WERI-Rb-1 (cell line): ENCODE data around the gene PLSCR3.
A peak's percentile ranks its signal among the peaks of the same experiment; 100 is the strongest.

Experiments used
- DNase-seq: peaks from one replicate; pipeline ENCODE4 v3.0.0-alpha.2; 2020
- H3K27ac ChIP-seq: fragments of 250-450 bp; sonication (Bioruptor Pico); 2 replicates; pipeline ENCODE4 v1.5.1; 2020; ENCODE audit warnings: mild to moderate bottlenecking, moderate library complexity
- H3K27me3 ChIP-seq: fragments of 250-450 bp; sonication (Bioruptor Pico); 2 replicates; pipeline ENCODE4 v1.5.1; 2021; ENCODE audit warnings: mild to moderate bottlenecking, low read depth, moderate library complexity; ENCODE audit not compliant: insufficient read depth, severe bottlenecking
- H3K36me3 ChIP-seq: fragments of 250-450 bp; sonication (Bioruptor Pico); 2 replicates; pipeline ENCODE4 v1.5.1; 2020; ENCODE audit warnings: mild to moderate bottlenecking, moderate library complexity
- H3K4me3 ChIP-seq: 2 replicates; pipeline ENCODE4 v1.5.1; 2011; ENCODE audit warnings: low read depth, mild to moderate bottlenecking, control low read depth, low read length
- H3K9me3 ChIP-seq: fragments of 250-450 bp; sonication (Bioruptor Pico); 2 replicates; pipeline ENCODE4 v1.5.1; 2021; ENCODE audit warnings: mild to moderate bottlenecking, moderate library complexity; ENCODE audit not compliant: severe bottlenecking
- CTCF ChIP-seq: IDR thresholded peaks from 2 replicates; pipeline ENCODE4 v1.5.1; 2011; ENCODE audit warnings: low read depth, mild to moderate bottlenecking, control low read depth, inconsistent platforms, low read length

The PLSCR3 gene

GRCh38 chr17:7346761-7347614 lies 47.3 kb downstream of the PLSCR3 start:
- no peaks in the 10 kb centered on the region for H3K9me3 ChIP-seq
- no peak overlapping the region for H3K27ac ChIP-seq
- no peaks in the 10 kb centered on the region for H3K36me3 ChIP-seq
- H3K4me3 ChIP-seq = no peak overlapping the region
- TF ChIP-seq CTCF = peak; percentile 27; the same call in 1 of the 2 replicates
- DNase-seq = no peak
- no peaks in the 10 kb centered on the region for H3K27me3 ChIP-seq

GRCh38 chr17:7343250-7343649 lies 51.1 kb downstream of the PLSCR3 start:
- no peaks in the 10 kb centered on the region for H3K27me3 ChIP-seq
- no peak overlapping the region for H3K27ac ChIP-seq
- no peaks in the 10 kb centered on the region for H3K9me3 ChIP-seq
- TF ChIP-seq CTCF = no peak
- no peak for DNase-seq
- H3K36me3 ChIP-seq = no peaks in the 10 kb centered on the region
- H3K4me3 ChIP-seq = no peak overlapping the region

GRCh38 chr17:7341842-7342241 lies 52.5 kb downstream of the PLSCR3 start:
- Histone ChIP-seq H3K27me3 (no peaks in the 10 kb centered on the region), H3K36me3 (no peaks in the 10 kb centered on the region), H3K4me3 (no peak overlapping the region), H3K9me3 (no peaks in the 10 kb centered on the region), H3K27ac (no peak overlapping the region)
- TF ChIP-seq CTCF = no peak
- no peak for DNase-seq

- Histone ChIP-seq H3K27me3 (no peaks in the 10 kb centered on the region), H3K27ac (no peak overlapping the region), H3K9me3 (no peaks in the 10 kb centered on the region), H3K36me3 (no peaks in the 10 kb centered on the region), H3K4me3 (no peak overlapping the region)
- TF ChIP-seq CTCF = no peak
- DNase-seq = no peak
Measured at GRCh38 chr17:7340179-7340578, 54.1 kb downstream of the PLSCR3 start.
